22Rv1 (cell line): ENCODE measurements around the gene ZMAT5.
A peak's percentile ranks its signal among the peaks of the same experiment; 100 is the strongest.

Experiments
- H3K27ac ChIP-seq: fragments of 450-650 bp; 2 replicates; pipeline ENCODE4 v1.5.1; 2017
- CTCF ChIP-seq: fragments of 450-650 bp; IDR thresholded peaks from 2 replicates; pipeline ENCODE4 v1.5.1; 2017; ENCODE audit warnings: mild to moderate bottlenecking
- ZFX ChIP-seq: fragments of 450-650 bp; IDR thresholded peaks from 2 replicates; pipeline ENCODE4 v1.6.1; 2017; ENCODE audit warnings: antibody characterized with exemption, borderline replicate concordance

ZMAT5 gene

GRCh38 chr22:29773233-29773632 lies 6.4 kb upstream of the ZMAT5 start:
- no peak overlapping the region for H3K27ac ChIP-seq
- TF ChIP-seq ZFX, result no peak
- no peak for TF ChIP-seq CTCF

- H3K27ac ChIP-seq, result no peak overlapping the region
- TF ChIP-seq ZFX (no peak), CTCF (peak; percentile 66)
These were observed 5.4 kb upstream of the ZMAT5 start for GRCh38 chr22:29772170-29772641.

- no peak for TF ChIP-seq ZFX
- TF ChIP-seq CTCF, result no peak
- H3K27ac ChIP-seq, result no peak overlapping the region
These were observed 3.0 kb upstream of the ZMAT5 start for GRCh38 chr22:29769723-29770321.

GRCh38 chr22:29768052-29768693 lies 1.4 kb upstream of the ZMAT5 start:
- TF ChIP-seq CTCF (no peak), ZFX (no peak)
- peak overlapping the region; percentile 86 for H3K27ac ChIP-seq

- no peak for TF ChIP-seq ZFX
- TF ChIP-seq CTCF, result no peak
- peak within 1 kb of the TSS; percentile 86 for H3K27ac ChIP-seq
These were observed 604 bp upstream of the ZMAT5 start, which contains the start of gene UQCR10 for GRCh38 chr22:29767171-29768051. Gene UQCR10, plus strand, starts transcription at chr22:29767369. Its CDS starts 30 bp downstream, at chr22:29767399.

- TF ChIP-seq ZFX, result no peak
- TF ChIP-seq CTCF, result no peak
- peak overlapping the region; percentile 86 for H3K27ac ChIP-seq
These were observed 739 bp downstream of the ZMAT5 start for GRCh38 chr22:29765905-29766631.
